Hippocampal formation (tissue), 2 donors: ENCODE data around the gene VAPB.

ENCODE experiments used
- DNase-seq, 2 donors: peaks; one replicate each; lab custom pipeline; 2025; lab: John Stamatoyannopoulos, UW

Gene VAPB

DNA sequence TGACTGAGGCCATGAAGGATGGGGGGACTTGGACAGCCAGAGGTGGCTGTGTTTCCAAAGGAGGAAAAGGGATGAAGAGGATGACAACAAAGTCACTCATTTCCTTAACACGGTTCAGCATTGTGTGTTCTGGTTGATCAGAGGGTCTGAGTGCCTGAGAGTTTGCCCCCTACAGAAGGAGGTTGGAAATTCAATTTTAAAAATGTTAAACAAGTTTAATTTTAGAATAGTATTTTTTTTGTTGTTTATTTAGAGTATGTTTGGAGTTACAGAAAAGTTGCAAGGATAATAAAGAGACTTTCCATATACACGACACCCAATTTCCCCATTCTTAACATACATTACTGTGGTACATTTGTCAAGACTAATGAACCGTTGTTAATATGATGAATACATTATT lies 10.3 kb upstream of the VAPB start:
- no peak for DNase-seq

GRCh38 chr20:58381627-58382026 lies 7.4 kb upstream of the VAPB start:
- DNase-seq: no peak

DNA sequence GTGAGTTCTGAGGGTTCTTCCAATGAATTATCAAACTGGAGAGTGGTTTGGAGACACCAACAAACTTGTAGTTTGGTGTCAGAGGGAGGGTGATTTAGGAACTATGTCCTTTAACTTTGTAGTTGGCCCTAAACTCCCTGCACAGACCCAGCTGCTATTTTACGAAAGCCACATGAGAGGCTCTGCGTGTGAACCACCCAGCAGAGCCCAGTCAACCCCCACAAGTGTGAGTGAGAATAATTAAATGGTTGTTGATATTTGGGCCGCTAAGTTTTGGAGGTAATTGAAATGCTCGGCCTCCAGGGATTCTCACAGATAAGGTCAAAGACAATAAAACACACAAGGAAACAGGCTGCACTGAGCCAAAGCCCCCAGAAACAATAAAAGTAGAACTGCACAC lies 6.9 kb upstream of the VAPB start:
- DNase-seq: no peak

GRCh38 chr20:58384821-58385220 lies 4.2 kb upstream of the VAPB start:
- DNase-seq: no peak

DNA sequence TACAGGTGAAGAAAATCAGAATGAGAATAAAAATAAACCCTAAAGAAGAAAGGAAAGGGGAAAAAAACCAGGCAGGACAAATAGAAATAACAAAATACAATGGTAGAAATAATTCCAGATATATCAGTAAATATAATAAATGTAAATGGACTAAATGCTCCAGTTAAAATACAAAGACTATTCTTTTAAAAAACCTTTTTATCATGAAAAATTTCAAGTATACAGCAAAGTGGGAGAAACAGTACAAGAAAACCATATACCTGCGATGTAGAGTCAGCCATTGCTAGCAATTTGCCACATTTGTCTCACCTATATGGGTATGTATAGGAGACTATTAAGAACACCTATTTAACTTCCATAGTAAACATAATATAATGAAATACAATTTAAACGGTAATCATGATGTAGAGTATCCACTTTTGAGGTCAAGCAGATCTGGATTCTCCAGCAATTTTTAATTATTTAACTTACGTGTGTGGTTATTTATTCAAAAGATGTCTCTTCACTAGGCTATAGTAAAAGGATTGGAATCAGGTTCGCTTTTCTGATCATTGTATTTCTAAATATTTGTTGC lies 914 bp upstream of the VAPB start:
- no peak for DNase-seq

GRCh38 chr20:58389324-58389967 lies 417 bp downstream of the VAPB start:
- DNase-seq: no peak

- no peak for DNase-seq
Measured at GRCh38 chr20:58389968-58390658, 1.1 kb downstream of the VAPB start.

GRCh38 chr20:58390659-58391035 lies 1.6 kb downstream of the VAPB start:
- DNase-seq: no peak

- no peak for DNase-seq
Measured at GRCh38 chr20:58392286-58392685, 3.3 kb downstream of the VAPB start.

GRCh38 chr20:58393299-58393698 lies 4.3 kb downstream of the VAPB start:
- DNase-seq: no peak

GRCh38 chr20:58394801-58395200 lies 5.8 kb downstream of the VAPB start:
- DNase-seq: no peak

GRCh38 chr20:58395604-58396003 lies 6.6 kb downstream of the VAPB start:
- no peak for DNase-seq

GRCh38 chr20:58397429-58397828 lies 8.4 kb downstream of the VAPB start:
- no peak for DNase-seq

DNA sequence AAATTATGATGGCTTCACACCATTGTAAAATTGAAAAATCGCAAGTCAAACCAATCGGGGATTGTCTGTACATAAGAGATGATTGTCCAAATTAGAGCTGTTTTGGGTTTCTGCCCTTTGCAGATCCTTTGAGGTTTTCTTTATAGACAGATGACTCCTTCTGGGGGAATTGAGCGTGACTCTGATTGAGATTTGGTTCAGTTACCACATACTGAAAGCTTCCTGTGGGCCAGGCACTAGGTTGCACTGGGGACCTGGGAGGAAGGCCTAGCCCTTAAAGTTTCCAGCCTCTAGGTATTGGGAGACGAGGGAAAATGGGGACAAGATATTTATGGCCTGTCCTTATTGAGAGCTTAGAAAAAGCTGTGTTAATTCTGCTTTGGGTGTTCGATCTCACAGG lies 9.2 kb downstream of the VAPB start:
- DNase-seq: no peak

GRCh38 chr20:58399926-58400325 lies 10.9 kb downstream of the VAPB start:
- DNase-seq: no peak

GRCh38 chr20:58401162-58401561 lies 12.1 kb downstream of the VAPB start:
- DNase-seq: no peak

DNA sequence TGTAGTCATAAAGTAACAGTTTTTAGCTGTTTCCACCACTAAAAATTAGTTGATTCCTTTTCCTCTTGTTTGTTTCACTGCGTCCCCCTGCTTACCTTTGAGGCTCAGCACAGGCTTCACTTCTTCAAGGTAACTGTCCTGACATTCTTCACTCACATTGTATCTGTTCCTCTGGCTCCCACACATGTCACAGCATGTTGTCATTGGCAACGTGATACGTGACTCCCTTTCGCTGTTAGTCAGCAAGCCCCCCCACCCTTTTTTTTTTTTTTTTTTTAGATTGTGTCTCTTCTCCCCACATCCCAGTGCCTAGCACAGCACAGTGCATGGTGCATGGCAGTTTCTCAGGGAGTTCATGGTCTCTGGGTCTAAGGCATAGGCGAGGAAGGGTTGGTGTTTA lies 13.3 kb downstream of the VAPB start:
- DNase-seq: no peak

- DNase-seq: no peak
Measured at GRCh38 chr20:58402827-58403226, 13.8 kb downstream of the VAPB start.

- no peak for DNase-seq
Measured at GRCh38 chr20:58403272-58403671, 14.2 kb downstream of the VAPB start.

GRCh38 chr20:58405504-58406291 lies 16.7 kb downstream of the VAPB start:
- no peak for DNase-seq

GRCh38 chr20:58406422-58407001 lies 17.5 kb downstream of the VAPB start:
- no peak for DNase-seq

- no peak for DNase-seq
Measured at GRCh38 chr20:58407201-58407873, 18.3 kb downstream of the VAPB start.
